ENCODE measurements around the gene BCAP31.
"Not testable (repeated sequence)": the region's sequence is repeated elsewhere in the genome, so short reads cannot be mapped to it uniquely, and the experiment has no call there.

BCAP31 gene

GRCh38 chrX:153733651-153734240 lies 9.6 kb upstream of the BCAP31 start:
- DNase-seq: no peak

GRCh38 chrX:153732401-153732800 lies 8.2 kb upstream of the BCAP31 start:
- no peak for DNase-seq

GRCh38 chrX:153731845-153732215 lies 7.6 kb upstream of the BCAP31 start:
- DNase-seq: no peak

GRCh38 chrX:153731117-153731844 lies 7.1 kb upstream of the BCAP31 start:
- no peak for DNase-seq

- not testable (repeated sequence) for DNase-seq
Observed at GRCh38 chrX:153730115-153730514, 5.9 kb upstream of the BCAP31 start.

GRCh38 chrX:153728951-153729631 lies 4.9 kb upstream of the BCAP31 start:
- DNase-seq: no peak

- DNase-seq: no peak
Observed at GRCh38 chrX:153728095-153728494, 3.9 kb upstream of the BCAP31 start.

GRCh38 chrX:153727123-153727931 lies 3.1 kb upstream of the BCAP31 start:
- DNase-seq: peak; percentile 27

GRCh38 chrX:153726286-153727122 lies 2.3 kb upstream of the BCAP31 start:
- DNase-seq: peak; percentile 27

GRCh38 chrX:153725832-153726285 lies 1.7 kb upstream of the BCAP31 start:
- no peak for DNase-seq

GRCh38 chrX:153725039-153725831 lies 1.0 kb upstream of the BCAP31 start:
- DNase-seq: no peak

GRCh38 chrX:153723351-153724251 lies 586 bp downstream of the BCAP31 start:
- no peak for DNase-seq

GRCh38 chrX:153722704-153723350 lies 1.4 kb downstream of the BCAP31 start:
- DNase-seq: no peak

GRCh38 chrX:153719701-153720100 lies 4.5 kb downstream of the BCAP31 start:
- no peak for DNase-seq

- DNase-seq: no peak
Observed at GRCh38 chrX:153719238-153719637, 4.9 kb downstream of the BCAP31 start.

- DNase-seq: no peak
Observed at GRCh38 chrX:153717445-153717844, 6.7 kb downstream of the BCAP31 start.

- no peak for DNase-seq
Observed at GRCh38 chrX:153714256-153714655, 9.9 kb downstream of the BCAP31 start.

GRCh38 chrX:153709726-153710674 lies 14.2 kb downstream of the BCAP31 start:
- DNase-seq: no peak

- DNase-seq: no peak
Observed at GRCh38 chrX:153708415-153708814, 15.8 kb downstream of the BCAP31 start.
